ENCODE measurements around the gene SH3BGR. TPM values are rescaled to one million over a fixed set of nuclear protein-coding genes. Genes with fewer than 3 reads are reported as not detected.

SH3BGR gene
- total RNA-seq, 1 experiment from 2014 or later, result 2.9 TPM

- intact Hi-C loops (cut with micrococcal nuclease; ENCODE audit: unreplicated experiment), result no loop called here
- H3K4me3 ChIP-seq (ENCODE audit: low read depth, low read length, poor library complexity, severe bottlenecking), result no peak overlapping the region
- ChIA-PET POLR2A (ENCODE audit: low non-redundant PET) (no interaction called here), CTCF (no interaction called here)
- no peaks in the 10 kb centered on the region for H3K9me3 ChIP-seq (ENCODE audit: low read depth, low read length, poor library complexity, severe bottlenecking)
- H3K27me3 ChIP-seq (replicated peaks; ENCODE audit: insufficient read depth, low read depth, low read length, poor library complexity), result no peaks in the 10 kb centered on the region
- no peaks in the 10 kb centered on the region for H3K4me1 ChIP-seq (ENCODE audit: insufficient read depth, low read length, poor library complexity, severe bottlenecking)
- H3K36me3 ChIP-seq (ENCODE audit: insufficient read depth, low read length, poor library complexity, severe bottlenecking), result no peaks in the 10 kb centered on the region
- DNase-seq (ENCODE audit: low spot score), result no peak
- BruUV-seq (replicated peaks), result no TSS peak
- TF ChIP-seq CTCF (conservative IDR thresholded peaks at IDR 0.05; ENCODE audit: low read depth, low read length) (no peak), EZH2 (IDR thresholded peaks at IDR 0.05; ENCODE audit: borderline replicate concordance, low read depth, low read length, poor library complexity, severe bottlenecking) (no peak)
- H3K27ac ChIP-seq (ENCODE audit: low read depth, low read length, poor library complexity, severe bottlenecking), result no peak overlapping the region
Measured at GRCh38 chr21:39552856-39553255, 101.1 kb downstream of the SH3BGR start.

DNA sequence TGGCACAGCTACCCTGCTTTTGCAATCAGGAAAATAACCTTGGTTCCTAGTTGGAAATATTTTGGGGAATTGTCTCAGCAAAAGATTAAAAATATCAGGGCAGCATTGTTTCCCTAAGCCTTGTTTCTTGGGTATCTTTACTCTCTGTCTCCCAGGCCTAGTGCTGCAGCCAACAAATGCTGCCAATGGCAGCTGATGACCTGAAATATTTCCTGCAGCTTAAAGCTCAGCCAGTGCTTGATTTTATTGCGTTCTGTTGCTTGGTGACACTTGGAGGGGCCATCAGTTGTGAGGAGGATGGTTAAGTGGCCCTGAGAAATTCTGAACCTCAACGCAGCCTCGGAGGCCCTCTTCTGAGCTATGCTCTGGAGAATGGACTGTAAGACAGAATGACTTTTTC lies 101.6 kb downstream of the SH3BGR start:
- H3K9me3 ChIP-seq (ENCODE audit: low read depth, low read length, poor library complexity, severe bottlenecking), result no peaks in the 10 kb centered on the region
- TF ChIP-seq EZH2 (IDR thresholded peaks at IDR 0.05; ENCODE audit: borderline replicate concordance, low read depth, low read length, poor library complexity, severe bottlenecking) (no peak), CTCF (conservative IDR thresholded peaks at IDR 0.05; ENCODE audit: low read depth, low read length) (no peak)
- no TSS peak for BruUV-seq (replicated peaks)
- no peaks in the 10 kb centered on the region for H3K4me1 ChIP-seq (ENCODE audit: insufficient read depth, low read length, poor library complexity, severe bottlenecking)
- POLR2A ChIA-PET (ENCODE audit: low non-redundant PET), result no interaction called here
- intact Hi-C loops (cut with micrococcal nuclease; ENCODE audit: unreplicated experiment), result no loop called here
- DNase-seq (ENCODE audit: low spot score), result no peak
- no peak overlapping the region for H3K27ac ChIP-seq (ENCODE audit: low read depth, low read length, poor library complexity, severe bottlenecking)
- H3K36me3 ChIP-seq (ENCODE audit: insufficient read depth, low read length, poor library complexity, severe bottlenecking), result no peaks in the 10 kb centered on the region
- no peak overlapping the region for H3K4me3 ChIP-seq (ENCODE audit: low read depth, low read length, poor library complexity, severe bottlenecking)
- no peaks in the 10 kb centered on the region for H3K27me3 ChIP-seq (replicated peaks; ENCODE audit: insufficient read depth, low read depth, low read length, poor library complexity)
- CTCF ChIA-PET, result no interaction called here

GRCh38 chr21:39555911-39556590 lies 104.3 kb downstream of the SH3BGR start:
- no peak for DNase-seq (ENCODE audit: low spot score)
- no TSS peak for BruUV-seq (replicated peaks)
- Histone ChIP-seq H3K4me3 (ENCODE audit: low read depth, low read length, poor library complexity, severe bottlenecking) (no peak overlapping the region), H3K27ac (ENCODE audit: low read depth, low read length, poor library complexity, severe bottlenecking) (no peak overlapping the region), H3K9me3 (ENCODE audit: low read depth, low read length, poor library complexity, severe bottlenecking) (no peaks in the 10 kb centered on the region), H3K4me1 (ENCODE audit: insufficient read depth, low read length, poor library complexity, severe bottlenecking) (no peaks in the 10 kb centered on the region), H3K27me3 (replicated peaks; ENCODE audit: insufficient read depth, low read depth, low read length, poor library complexity) (no peaks in the 10 kb centered on the region), H3K36me3 (ENCODE audit: insufficient read depth, low read length, poor library complexity, severe bottlenecking) (no peaks in the 10 kb centered on the region)
- TF ChIP-seq EZH2 (IDR thresholded peaks at IDR 0.05; ENCODE audit: borderline replicate concordance, low read depth, low read length, poor library complexity, severe bottlenecking) (no peak), CTCF (conservative IDR thresholded peaks at IDR 0.05; ENCODE audit: low read depth, low read length) (no peak)
- ChIA-PET POLR2A (ENCODE audit: low non-redundant PET) (no interaction called here), CTCF (no interaction called here)
- intact Hi-C loops (cut with micrococcal nuclease; ENCODE audit: unreplicated experiment), result no loop called here
